ENCODE results near the gene CFAP100. TPM values are rescaled to one million over a fixed set of nuclear protein-coding genes. Genes with fewer than 3 reads are reported as not detected.

The CFAP100 gene
- total RNA-seq, 4 donors from 2014 or later: not detected

GRCh38 chr3:126469479-126469878 is 74.8 kb downstream of the CFAP100 start:
- H3K4me3 ChIP-seq: no peak overlapping the region
- peaks cover 3 to 74% (median 10%) of the 10 kb centered on the region in 3 donors for H3K36me3 ChIP-seq
- H3K27me3 ChIP-seq: no peaks in the 10 kb centered on the region
- peaks cover 7 to 30% (median 16%) of the 10 kb centered on the region in 4 donors for H3K4me1 ChIP-seq
- TF ChIP-seq CTCF (IDR thresholded peaks at IDR 0.05): no peak
- TF ChIP-seq POLR2A (IDR thresholded peaks at IDR 0.05): no peak
- H3K27ac ChIP-seq: no peak overlapping the region
- peak in 2 of 3 donors; percentile 38 to 42 for DNase-seq
- no peaks in the 10 kb centered on the region for H3K9me3 ChIP-seq

- peak overlapping the region in 2 of 4 donors; percentile 13 to 71 for H3K4me3 ChIP-seq
- no peaks in the 10 kb centered on the region for H3K27me3 ChIP-seq
- no peaks in the 10 kb centered on the region for H3K9me3 ChIP-seq
- TF ChIP-seq POLR2A (IDR thresholded peaks at IDR 0.05) (no peak), CTCF (IDR thresholded peaks at IDR 0.05) (no peak)
- H3K4me1 ChIP-seq: peaks cover 7 to 37% (median 22%) of the 10 kb centered on the region in 4 donors
- DNase-seq: peak; percentile 36 to 81 (median 57)
- peaks cover 3 to 45% (median 7%) of the 10 kb centered on the region in 3 donors for H3K36me3 ChIP-seq
- H3K27ac ChIP-seq: no peak overlapping the region
Measured at GRCh38 chr3:126472277-126473006, 77.7 kb downstream of the CFAP100 start.

GRCh38 chr3:126473292-126474168 is 78.8 kb downstream of the CFAP100 start:
- DNase-seq: peak in 1 of 3 donors; percentile 40
- H3K36me3 ChIP-seq: peaks cover 3 to 34% (median 7%) of the 10 kb centered on the region in 3 donors
- no peaks in the 10 kb centered on the region for H3K9me3 ChIP-seq
- H3K4me1 ChIP-seq: peaks cover 7 to 37% (median 22%) of the 10 kb centered on the region in 4 donors
- no peak overlapping the region for H3K27ac ChIP-seq
- no peaks in the 10 kb centered on the region for H3K27me3 ChIP-seq
- TF ChIP-seq POLR2A (IDR thresholded peaks at IDR 0.05) (no peak), CTCF (IDR thresholded peaks at IDR 0.05) (no peak)
- H3K4me3 ChIP-seq: peak overlapping the region in 3 of 4 donors; percentile 71 to 98 (median 77)

- Histone ChIP-seq H3K4me3 (peak overlapping the region; percentile 71 to 98 (median 80)), H3K27ac (peak overlapping the region; percentile 86 to 99 (median 94)), H3K9me3 (no peaks in the 10 kb centered on the region), H3K27me3 (no peaks in the 10 kb centered on the region), H3K4me1 (peaks cover 7 to 37% (median 22%) of the 10 kb centered on the region in 4 donors), H3K36me3 (peaks cover 3 to 22% (median 5%) of the 10 kb centered on the region in 3 donors)
- peak; percentile 33 to 73 (median 67) for DNase-seq
- TF ChIP-seq CTCF (IDR thresholded peaks at IDR 0.05) (peak in 1 of 6 experiments; percentile 4), POLR2A (IDR thresholded peaks at IDR 0.05) (no peak)
Measured at GRCh38 chr3:126474498-126475412, 80.0 kb downstream of the CFAP100 start.
